ENCODE results near the gene SCN7A. TPM values are rescaled to one million over a fixed set of nuclear protein-coding genes. Genes with fewer than 3 reads are reported as not detected.

The SCN7A gene
- total and polyA plus RNA-seq, 4 donors: 6.1 to 178 (median 23.6) TPM

GRCh38 chr2:166375736-166376487 is 118.1 kb downstream of the SCN7A start, which contains the start of gene SCN9A:
Gene SCN9A, minus strand, starts transcription at chr2:166375944. Its CDS starts 64,188 bp downstream, at chr2:166311756.
- DNase-seq (peak; percentile 83 to 89 (median 88)), ATAC-seq (ENCODE audit: insufficient read depth, low FRiP score) (peak; percentile 89)
- H3K36me3 ChIP-seq (ENCODE audit: control insufficient read depth in 4 of 4, insufficient read depth in 4 of 4, low read length in 4 of 4): no peaks in the 10 kb centered on the region
- TF ChIP-seq, protein P1, sequence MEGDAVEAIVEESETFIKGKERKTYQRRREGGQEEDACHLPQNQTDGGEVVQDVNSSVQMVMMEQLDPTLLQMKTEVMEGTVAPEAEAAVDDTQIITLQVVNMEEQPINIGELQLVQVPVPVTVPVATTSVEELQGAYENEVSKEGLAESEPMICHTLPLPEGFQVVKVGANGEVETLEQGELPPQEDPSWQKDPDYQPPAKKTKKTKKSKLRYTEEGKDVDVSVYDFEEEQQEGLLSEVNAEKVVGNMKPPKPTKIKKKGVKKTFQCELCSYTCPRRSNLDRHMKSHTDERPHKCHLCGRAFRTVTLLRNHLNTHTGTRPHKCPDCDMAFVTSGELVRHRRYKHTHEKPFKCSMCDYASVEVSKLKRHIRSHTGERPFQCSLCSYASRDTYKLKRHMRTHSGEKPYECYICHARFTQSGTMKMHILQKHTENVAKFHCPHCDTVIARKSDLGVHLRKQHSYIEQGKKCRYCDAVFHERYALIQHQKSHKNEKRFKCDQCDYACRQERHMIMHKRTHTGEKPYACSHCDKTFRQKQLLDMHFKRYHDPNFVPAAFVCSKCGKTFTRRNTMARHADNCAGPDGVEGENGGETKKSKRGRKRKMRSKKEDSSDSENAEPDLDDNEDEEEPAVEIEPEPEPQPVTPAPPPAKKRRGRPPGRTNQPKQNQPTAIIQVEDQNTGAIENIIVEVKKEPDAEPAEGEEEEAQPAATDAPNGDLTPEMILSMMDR (IDR thresholded peaks at IDR 0.05; ENCODE audit: control extremely low read depth, extremely low read depth): no peak
- H3K27me3 ChIP-seq (ENCODE audit: control insufficient read depth in 3 of 3, insufficient read depth in 3 of 3, low read length in 2 of 3): no peaks in the 10 kb centered on the region
- H3K27ac ChIP-seq (ENCODE audit: low read depth in 1 of 2, low read length in 1 of 2): peak within 1 kb of the TSS in 1 of 2 donors; percentile 85
- no peaks in the 10 kb centered on the region for H3K9me3 ChIP-seq (ENCODE audit: control insufficient read depth in 4 of 4, insufficient read depth in 3 of 4, low read length in 3 of 4)
- H3K4me3 ChIP-seq: peak within 1 kb of the TSS; percentile 64
- H3K4me1 ChIP-seq (ENCODE audit: control insufficient read depth in 5 of 5, insufficient read depth in 5 of 5, low read length in 5 of 5): peaks cover 0 to 14% (median 0%) of the 10 kb centered on the region in 5 donors
- peak within 1 kb of the TSS; percentile 50 for H3K9ac ChIP-seq (ENCODE audit: insufficient read depth in 1 of 2, low read length in 2 of 2)
- 1% methylated on average over 38 to 45 of the region's 45 CpGs for WGBS, 2 donors

DNA sequence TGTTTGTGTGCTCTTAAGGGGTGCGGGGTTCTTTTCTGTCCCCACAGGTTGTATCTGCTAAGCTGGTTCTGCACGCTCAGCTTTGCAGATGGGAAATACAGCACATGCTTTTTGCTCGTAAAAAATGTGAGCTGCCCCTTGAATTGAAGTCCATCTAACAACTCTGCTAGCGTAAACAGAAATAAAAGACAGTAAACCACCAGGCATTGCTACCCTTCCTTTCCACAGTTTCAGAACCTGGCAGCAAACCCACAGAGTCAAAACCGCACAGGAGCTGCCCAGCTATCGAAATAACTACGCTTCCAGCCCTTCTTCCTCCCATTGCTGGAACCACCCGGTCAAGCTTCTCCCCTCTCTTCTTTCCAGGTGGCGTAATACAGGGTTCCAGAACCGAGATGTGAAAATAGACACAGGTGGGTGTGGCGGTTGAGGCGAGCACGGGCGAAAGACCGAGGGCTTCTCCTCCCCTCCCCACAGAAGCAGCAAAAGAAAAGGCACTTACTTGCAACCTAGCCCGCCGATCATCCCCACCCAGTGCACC is 118.8 kb downstream of the SCN7A start:
- 0 to 1% methylated on average over 17 of the region's 17 CpGs for WGBS, 2 donors

DNA sequence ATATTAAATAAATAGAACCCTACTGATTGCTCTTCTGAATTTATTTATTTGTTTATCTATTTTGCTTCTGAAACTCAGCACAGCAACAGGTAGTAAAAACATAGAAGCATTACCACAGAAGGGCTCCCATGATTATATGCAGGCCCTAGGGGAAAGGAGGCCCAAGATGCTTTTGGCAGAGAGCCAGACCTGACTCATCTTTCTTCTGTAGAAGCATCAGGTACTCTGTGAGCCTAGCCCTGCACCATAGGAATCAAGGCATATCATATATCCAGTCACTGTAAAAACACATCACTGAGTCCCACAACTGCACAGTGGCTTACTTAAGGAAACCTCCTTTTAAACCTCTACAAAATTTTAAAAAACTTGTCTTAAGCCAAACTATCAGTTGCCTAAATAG is 120.1 kb downstream of the SCN7A start:
- peaks cover 0 to 14% (median 0%) of the 10 kb centered on the region in 5 donors for H3K4me1 ChIP-seq (ENCODE audit: control insufficient read depth in 5 of 5, insufficient read depth in 5 of 5, low read length in 5 of 5)
- H3K4me3 ChIP-seq: no peak overlapping the region
- H3K27ac ChIP-seq (ENCODE audit: low read depth in 1 of 2, low read length in 1 of 2): no peak overlapping the region
- no peaks in the 10 kb centered on the region for H3K9me3 ChIP-seq (ENCODE audit: control insufficient read depth in 4 of 4, insufficient read depth in 3 of 4, low read length in 3 of 4)
- H3K36me3 ChIP-seq (ENCODE audit: control insufficient read depth in 4 of 4, insufficient read depth in 4 of 4, low read length in 4 of 4): no peaks in the 10 kb centered on the region
- ATAC-seq (ENCODE audit: insufficient read depth, low FRiP score): no peak
- TF ChIP-seq, protein P1 (IDR thresholded peaks at IDR 0.05; ENCODE audit: control extremely low read depth, extremely low read depth): no peak
- H3K27me3 ChIP-seq (ENCODE audit: control insufficient read depth in 3 of 3, insufficient read depth in 3 of 3, low read length in 2 of 3): no peaks in the 10 kb centered on the region
- H3K9ac ChIP-seq (ENCODE audit: insufficient read depth in 1 of 2, low read length in 2 of 2): no peak overlapping the region
- no peak for DNase-seq

More for the DNA sequence above, 118.8 kb downstream of the SCN7A start:
- peak overlapping the region in 1 of 2 donors; percentile 85 for H3K27ac ChIP-seq (ENCODE audit: low read depth in 1 of 2, low read length in 1 of 2)
- peak overlapping the region in 1 of 2 donors; percentile 50 for H3K9ac ChIP-seq (ENCODE audit: insufficient read depth in 1 of 2, low read length in 2 of 2)
- H3K9me3 ChIP-seq (ENCODE audit: control insufficient read depth in 4 of 4, insufficient read depth in 3 of 4, low read length in 3 of 4): no peaks in the 10 kb centered on the region
- DNase-seq: peak; percentile 18 to 50 (median 48)
- H3K36me3 ChIP-seq (ENCODE audit: control insufficient read depth in 4 of 4, insufficient read depth in 4 of 4, low read length in 4 of 4): no peaks in the 10 kb centered on the region
- no peaks in the 10 kb centered on the region for H3K27me3 ChIP-seq (ENCODE audit: control insufficient read depth in 3 of 3, insufficient read depth in 3 of 3, low read length in 2 of 3)
- peak; percentile 34 for ATAC-seq (ENCODE audit: insufficient read depth, low FRiP score)
- TF ChIP-seq, protein P1 (IDR thresholded peaks at IDR 0.05; ENCODE audit: control extremely low read depth, extremely low read depth): no peak
- peaks cover 0 to 14% (median 0%) of the 10 kb centered on the region in 5 donors for H3K4me1 ChIP-seq (ENCODE audit: control insufficient read depth in 5 of 5, insufficient read depth in 5 of 5, low read length in 5 of 5)
- H3K4me3 ChIP-seq: peak overlapping the region; percentile 64

Measured in lung (tissue), 12 donors.